Prostate gland (tissue), 2 donors: ENCODE data around the gene UTP15. TPM values are rescaled to one million over a fixed set of nuclear protein-coding genes. Genes with fewer than 3 reads are reported as not detected.

Source experiments
- DNase-seq: peaks from one replicate; pipeline ENCODE4 v3.0.0-alpha.2; 2019; ENCODE audit warnings: low spot score
- H3K27ac ChIP-seq, 2 donors: fragments of 200-600 bp; sonication (generic); 2 replicates each; pipeline ENCODE4 v1.5.1; 2017 to 2019
- H3K27me3 ChIP-seq: fragments of 200-600 bp; sonication (generic); replicated peaks from 2 replicates; pipeline ENCODE4 v1.5.1; 2019; ENCODE audit not compliant: insufficient read depth
- H3K36me3 ChIP-seq, 2 donors: fragments of 200-600 bp; sonication (generic); 1 replicate in 1 of 2; 2 replicates in 1 of 2; pipeline versions ENCODE4 v1.5.1 to v1.8.1; 2017 to 2019
- H3K4me1 ChIP-seq: fragments of 200-600 bp; sonication (generic); replicated peaks from 2 replicates; pipeline ENCODE4 v1.5.1; 2019
- H3K4me3 ChIP-seq, 2 donors: fragments of 200-600 bp; sonication (generic); 2 replicates each; pipeline ENCODE4 v1.5.1; 2017 to 2019
- H3K9me3 ChIP-seq: fragments of 200-600 bp; sonication (generic); 2 replicates; pipeline ENCODE4 v1.5.1; 2017
- CTCF ChIP-seq, 4 experiments: fragments of 200-600 bp in 2 of 4; fragments of 450-650 bp in 2 of 4; sonication (generic) in 2 of 4; IDR thresholded peaks; 1 replicate in 3 of 4; 2 replicates in 1 of 4; pipeline ENCODE4 v1.5.1; 2016 to 2019; ENCODE audit warnings: antibody characterized with exemption in 4 of 4, mild to moderate bottlenecking in 2 of 4, moderate library complexity in 2 of 4
- POLR2A ChIP-seq: fragments of 450-650 bp; IDR thresholded peaks from one replicate; pipeline ENCODE4 v1.6.1; 2016; ENCODE audit warnings: antibody characterized with exemption, mild to moderate bottlenecking
- POLR2AphosphoS5 ChIP-seq: sonication (generic); formaldehyde crosslinking; IDR thresholded peaks from one replicate; pipeline ENCODE4 v1.6.1; 2017; ENCODE audit warnings: antibody characterized with exemption
- WGBS: methylation state at CpG from one replicate; pipeline ENCODE4 v1.1.5; 2018; 5-methylcytosine and 5-hydroxymethylcytosine counted together
- intact Hi-C: fragments of 100-400 bp; cut with DNase I; formaldehyde crosslinking; loops from one replicate; pipeline ENCODE4 v1.14.2; 2022
- total RNA-seq, 2 donors: library from RNA; depleted of rRNA; stranded (reverse); fragments of >200 nt; gene quantifications; one replicate each; pipeline ENCODE4 v1.1.0, GENCODE V29; 2016

Gene UTP15
- total RNA-seq, 2 donors from 2014 or later: 11.3 to 31.9 TPM

GRCh38 chr5:73619606-73620333 is 54.2 kb downstream of the UTP15 start:
- WGBS: 69% methylated on average over 4 of the region's 4 CpGs
- DNase-seq: no peak

GRCh38 chr5:73620334-73620687 is 54.8 kb downstream of the UTP15 start:
- H3K27me3 ChIP-seq: no peaks in the 10 kb centered on the region
- no peak overlapping the region for H3K27ac ChIP-seq
- no peaks in the 10 kb centered on the region for H3K9me3 ChIP-seq
- no peak overlapping the region for H3K4me3 ChIP-seq
- TF ChIP-seq POLR2AphosphoS5: no peak
- TF ChIP-seq POLR2A: no peak
- TF ChIP-seq CTCF (IDR thresholded peaks at IDR 0.05): no peak
- H3K36me3 ChIP-seq: no peaks in the 10 kb centered on the region
- intact Hi-C loops: no loop called here
- DNase-seq: no peak
- no peaks in the 10 kb centered on the region for H3K4me1 ChIP-seq
- 74% methylated on average over 1 of the region's 1 CpG for WGBS

More at GRCh38 chr5:73619606-73620333, 54.2 kb downstream of the UTP15 start:
- intact Hi-C loops: no loop called here
- Histone ChIP-seq H3K4me1 (no peaks in the 10 kb centered on the region), H3K4me3 (no peak overlapping the region), H3K27me3 (no peaks in the 10 kb centered on the region), H3K9me3 (no peaks in the 10 kb centered on the region), H3K27ac (no peak overlapping the region), H3K36me3 (no peaks in the 10 kb centered on the region)
- TF ChIP-seq CTCF (IDR thresholded peaks at IDR 0.05): no peak
- no peak for TF ChIP-seq POLR2A
- no peak for TF ChIP-seq POLR2AphosphoS5

GRCh38 chr5:73623060-73623459 is 57.5 kb downstream of the UTP15 start:
- Histone ChIP-seq H3K9me3 (no peaks in the 10 kb centered on the region), H3K27me3 (no peaks in the 10 kb centered on the region), H3K4me3 (no peak overlapping the region), H3K4me1 (no peaks in the 10 kb centered on the region), H3K36me3 (no peaks in the 10 kb centered on the region), H3K27ac (no peak overlapping the region)
- no peak for DNase-seq
- 94% methylated on average over 2 of the region's 2 CpGs for WGBS
- intact Hi-C loops: no loop called here
- TF ChIP-seq POLR2AphosphoS5 (no peak), POLR2A (no peak), CTCF (IDR thresholded peaks at IDR 0.05) (no peak)

- H3K9me3 ChIP-seq: no peaks in the 10 kb centered on the region
- no peaks in the 10 kb centered on the region for H3K27me3 ChIP-seq
- DNase-seq: no peak
- H3K4me3 ChIP-seq: no peak overlapping the region
- intact Hi-C loops: no loop called here
- TF ChIP-seq POLR2A: no peak
- TF ChIP-seq CTCF (IDR thresholded peaks at IDR 0.05): no peak
- TF ChIP-seq POLR2AphosphoS5: no peak
- no peaks in the 10 kb centered on the region for H3K36me3 ChIP-seq
- no peaks in the 10 kb centered on the region for H3K4me1 ChIP-seq
- WGBS: 79% methylated on average over 2 of the region's 2 CpGs
- H3K27ac ChIP-seq: no peak overlapping the region
Measured at GRCh38 chr5:73623901-73624404, 58.4 kb downstream of the UTP15 start.

- Histone ChIP-seq H3K4me1 (no peaks in the 10 kb centered on the region), H3K27me3 (no peaks in the 10 kb centered on the region), H3K36me3 (no peaks in the 10 kb centered on the region), H3K27ac (no peak overlapping the region), H3K9me3 (no peaks in the 10 kb centered on the region), H3K4me3 (no peak overlapping the region)
- no peak for TF ChIP-seq POLR2A
- no peak for TF ChIP-seq CTCF (IDR thresholded peaks at IDR 0.05)
- no peak for TF ChIP-seq POLR2AphosphoS5
- DNase-seq: no peak
- intact Hi-C loops: loop anchor here (5.0 kb wide), 1 partner anchor 127 kb away; no protein-coding TSS in a partner anchor
- WGBS: 89% methylated on average over 6 of the region's 6 CpGs
Measured at GRCh38 chr5:73624888-73625287, 59.3 kb downstream of the UTP15 start.
